H1 (cell line): ENCODE results near the gene KIF5A. TPM values are rescaled to one million over a fixed set of nuclear protein-coding genes. Genes with fewer than 3 reads are reported as not detected.
A peak's percentile ranks its signal among the peaks of the same experiment; 100 is the strongest.

Experiments used
- CTCF ChIA-PET: fragments of 300-600 bp; sonication (Branson Sonifier 250); formaldehyde crosslinking; loops from one replicate; lab custom pipeline; 2021; ENCODE audit not compliant: partially characterized antibody; lab: Charles Lee
- POLR2A ChIA-PET: fragments of 300-600 bp; sonication (Branson Sonifier 250); formaldehyde crosslinking; loops from one replicate; lab custom pipeline; 2021; ENCODE audit warnings: inconsistent platforms; ENCODE audit not compliant: partially characterized antibody; lab: Charles Lee
- DNase-seq, 2 experiments: peaks; one replicate each; pipeline versions ENCODE4 v3.0.0 to v3.0.0-alpha.2; 2010 to 2022; ENCODE audit warnings: low spot score in 2 of 2, low read depth in 1 of 2, mixed read lengths in 1 of 2
- FAIRE-seq: peaks from 2 replicates; lab custom pipeline; 2011; peaks lifted over from hg19 to GRCh38; lab: Jason Lieb, UNC
- H2AFZ ChIP-seq: 2 replicates; pipeline ENCODE4 v1.8.1; 2012; ENCODE audit warnings: low read length, inconsistent platforms
- H2AK5ac ChIP-seq: 2 replicates; pipeline ENCODE4 v1.6.1; 2013; ENCODE audit warnings: low read depth, low read length
- H2BK120ac ChIP-seq: replicated peaks from 2 replicates; pipeline ENCODE3; 2013; ENCODE audit warnings: low read depth, low read length, inconsistent platforms
- H2BK12ac ChIP-seq: 2 replicates; pipeline ENCODE4 v1.6.1; 2013; ENCODE audit warnings: low read depth, low read length
- H2BK15ac ChIP-seq: 2 replicates; pipeline ENCODE4 v1.6.1; 2013; ENCODE audit warnings: low read length
- H2BK20ac ChIP-seq: 2 replicates; pipeline ENCODE4 v1.6.1; 2013; ENCODE audit warnings: low read length
- H2BK5ac ChIP-seq: 2 replicates; pipeline ENCODE4 v1.6.1; 2013; ENCODE audit warnings: low read depth, low read length
- H3K14ac ChIP-seq: 2 replicates; pipeline ENCODE4 v1.6.1; 2013; ENCODE audit warnings: inconsistent platforms; ENCODE audit not compliant: insufficient read length
- H3K18ac ChIP-seq: 2 replicates; pipeline ENCODE4 v1.6.1; 2013; ENCODE audit warnings: low read length; ENCODE audit errors: extremely low read depth
- H3K23ac ChIP-seq: 2 replicates; pipeline ENCODE4 v1.6.1; 2013; ENCODE audit warnings: inconsistent platforms; ENCODE audit not compliant: insufficient read length
- H3K23me2 ChIP-seq: 2 replicates; pipeline ENCODE4 v1.6.1; 2013; ENCODE audit warnings: low read depth, low read length
- H3K27ac ChIP-seq: 2 replicates; pipeline ENCODE4 v1.6.1; 2011; ENCODE audit warnings: low read depth, low read length, inconsistent platforms
- H3K27me3 ChIP-seq, 4 experiments: replicated peaks in 1 of 4; 1 replicate in 1 of 4; 2 replicates in 3 of 4; pipeline versions ENCODE4 v1.6.1 to v1.8.1; 2011 to 2013; ENCODE audit warnings: low read length in 3 of 4, mild to moderate bottlenecking in 3 of 4, inconsistent platforms in 2 of 4, mixed read lengths in 2 of 4, moderate library complexity in 1 of 4; ENCODE audit not compliant: control insufficient read depth in 3 of 4, insufficient read depth in 3 of 4; ENCODE audit errors: extremely low read depth in 1 of 4
- H3K36me3 ChIP-seq, 4 experiments: 2 replicates each; pipeline versions ENCODE4 v1.6.1 to v1.8.1; 2011 to 2013; ENCODE audit warnings: mild to moderate bottlenecking in 4 of 4, low read length in 3 of 4, moderate library complexity in 2 of 4, control low read depth in 1 of 4, inconsistent platforms in 1 of 4; ENCODE audit not compliant: insufficient read depth in 4 of 4, control insufficient read depth in 2 of 4
- H3K4ac ChIP-seq: replicated peaks from 2 replicates; pipeline ENCODE3; 2013; ENCODE audit warnings: low read length, low read depth, mixed read lengths, inconsistent platforms; ENCODE audit not compliant: insufficient read length
- H3K4me1 ChIP-seq, 4 experiments: replicated peaks in 1 of 4; 1 replicate in 1 of 4; 2 replicates in 3 of 4; pipeline versions ENCODE4 v1.6.1 to v1.8.1; 2011 to 2013; ENCODE audit warnings: low read length in 3 of 4, inconsistent platforms in 2 of 4, mixed read lengths in 1 of 4; ENCODE audit not compliant: insufficient read depth in 4 of 4, control insufficient read depth in 3 of 4
- H3K4me2 ChIP-seq, 2 experiments: 2 replicates each; pipeline versions ENCODE4 v1.6.1 to v1.8.1; 2011 to 2013; ENCODE audit warnings: low read depth in 2 of 2, low read length in 2 of 2, control low read depth in 1 of 2, inconsistent platforms in 1 of 2, mild to moderate bottlenecking in 1 of 2; ENCODE audit not compliant: insufficient read depth in 1 of 2
- H3K4me3 ChIP-seq, 4 experiments: fragments of 200-600, 300-600 bp in 1 of 4; sonication (generic), shearing (Covaris generic), sonication (Bioruptor Twin) in 1 of 4; 2 replicates each; pipeline versions ENCODE4 v1.5.1 to v1.8.1; 2011 to 2016; ENCODE audit warnings: low read length in 4 of 4, low read depth in 3 of 4, control low read depth in 2 of 4, inconsistent platforms in 2 of 4, mild to moderate bottlenecking in 2 of 4, mixed read lengths in 1 of 4, moderate library complexity in 1 of 4; ENCODE audit not compliant: insufficient read depth in 2 of 4; ENCODE audit errors: extremely low read depth in 1 of 4
- H3K56ac ChIP-seq: replicated peaks from 2 replicates; pipeline ENCODE3; 2013; ENCODE audit warnings: low read depth, mild to moderate bottlenecking, mixed read lengths, low read length, inconsistent platforms; ENCODE audit not compliant: insufficient read length
- H3K79me1 ChIP-seq: 2 replicates; pipeline ENCODE4 v1.6.1; 2013; ENCODE audit warnings: low read depth, low read length, control low read depth
- H3K79me2 ChIP-seq, 2 experiments: 2 replicates each; pipeline versions ENCODE4 v1.6.1 to v1.8.1; 2012 to 2013; ENCODE audit warnings: low read length in 2 of 2, mild to moderate bottlenecking in 2 of 2, inconsistent platforms in 1 of 2; ENCODE audit not compliant: insufficient read depth in 2 of 2, control insufficient read depth in 1 of 2
- H3K9ac ChIP-seq, 4 experiments: replicated peaks in 1 of 4; 1 replicate in 1 of 4; 2 replicates in 3 of 4; pipeline versions ENCODE4 v1.6.1 to v1.8.1; 2011 to 2013; ENCODE audit warnings: low read depth in 3 of 4, low read length in 3 of 4, control low read depth in 2 of 4, mild to moderate bottlenecking in 2 of 4, moderate library complexity in 2 of 4, inconsistent platforms in 1 of 4; ENCODE audit errors: extremely low read depth in 1 of 4
- H3K9me3 ChIP-seq, 2 experiments: 2 replicates each; pipeline versions ENCODE4 v1.6.1 to v1.8.1; 2012 to 2013; ENCODE audit warnings: mild to moderate bottlenecking in 2 of 2, moderate library complexity in 2 of 2, control low read depth in 1 of 2, inconsistent platforms in 1 of 2, low read depth in 1 of 2, low read length in 1 of 2, mixed read lengths in 1 of 2; ENCODE audit not compliant: insufficient read depth in 2 of 2
- H4K20me1 ChIP-seq, 2 experiments: replicated peaks in 1 of 2; 2 replicates each; pipeline versions ENCODE3 to v1.8.1; 2011 to 2013; ENCODE audit warnings: inconsistent platforms in 2 of 2, low read length in 2 of 2, mild to moderate bottlenecking in 1 of 2; ENCODE audit not compliant: insufficient read depth in 2 of 2, control insufficient read depth in 1 of 2
- H4K5ac ChIP-seq: 2 replicates; pipeline ENCODE4 v1.6.1; 2013; ENCODE audit warnings: low read length, low read depth, mixed read lengths, inconsistent platforms; ENCODE audit not compliant: insufficient read length
- H4K8ac ChIP-seq: 2 replicates; pipeline ENCODE4 v1.8.0; 2013; ENCODE audit warnings: mild to moderate bottlenecking, moderate library complexity, low read length, inconsistent platforms; ENCODE audit not compliant: insufficient read depth; ENCODE audit errors: extremely low read depth
- H4K91ac ChIP-seq: replicated peaks from 2 replicates; pipeline ENCODE3; 2013; ENCODE audit warnings: low read length, mixed read lengths, inconsistent platforms; ENCODE audit not compliant: insufficient read length
- CBX5 ChIP-seq: fragments of 300-800, 300-1000 bp; sonication (generic); IDR thresholded peaks from 2 replicates; pipeline ENCODE4 v1.7.1; 2016; ENCODE audit warnings: antibody characterized with exemption, low read length, low read depth
- CTBP2 ChIP-seq: IDR thresholded peaks from 2 replicates; pipeline ENCODE4 v1.7.0; 2011; ENCODE audit warnings: borderline replicate concordance, mild to moderate bottlenecking, moderate library complexity, mixed read lengths, low read length; ENCODE audit not compliant: insufficient read depth, insufficient read length
- EZH2 ChIP-seq: fragments of 200-600 bp; sonication (generic); IDR thresholded peaks from 2 replicates; pipeline ENCODE4 v1.7.1; 2012; ENCODE audit warnings: low read depth, mild to moderate bottlenecking, moderate library complexity, low read length, inconsistent platforms; ENCODE audit not compliant: severe bottlenecking
- HDAC2 ChIP-seq, 2 experiments: fragments of 300-600 bp in 1 of 2; sonication (generic) in 1 of 2; IDR thresholded peaks; 2 replicates each; pipeline ENCODE4 v1.6.1; 2011 to 2012; ENCODE audit warnings: low read depth in 2 of 2, low read length in 2 of 2, mild to moderate bottlenecking in 2 of 2, moderate library complexity in 2 of 2, borderline replicate concordance in 1 of 2, inconsistent platforms in 1 of 2
- HDAC6 ChIP-seq: IDR thresholded peaks from one replicate; pipeline ENCODE4 v1.7.1; 2012; ENCODE audit warnings: low read depth, mild to moderate bottlenecking, inconsistent platforms, low read length, moderate library complexity
- KDM5A ChIP-seq: fragments of 200-600 bp; IDR thresholded peaks from 2 replicates; pipeline ENCODE4 v1.7.1; 2012; ENCODE audit warnings: mild to moderate bottlenecking, low read length, inconsistent platforms, mixed read lengths
- NANOG ChIP-seq: IDR thresholded peaks from 2 replicates; pipeline ENCODE4 v1.6.1; 2011; ENCODE audit warnings: low read length, low read depth, mild to moderate bottlenecking, inconsistent platforms; ENCODE audit not compliant: insufficient read depth, poor library complexity, severe bottlenecking
- RNF2 ChIP-seq: fragments of 200-900, 300-1000 bp; sonication (generic); IDR thresholded peaks from 2 replicates; pipeline ENCODE4 v1.7.1; 2016; ENCODE audit warnings: borderline replicate concordance, low read depth, mild to moderate bottlenecking, antibody characterized with exemption, low read length; ENCODE audit not compliant: poor library complexity, severe bottlenecking; ENCODE audit errors: missing control alignments
- SIN3A ChIP-seq, 2 experiments: IDR thresholded peaks in 1 of 2; conservative IDR thresholded peaks in 1 of 2; 2 replicates each; pipeline ENCODE4 v1.6.1; 2011 to 2012; ENCODE audit warnings: low read length in 2 of 2, improper control_type of control experiment in 1 of 2, low read depth in 1 of 2, mild to moderate bottlenecking in 1 of 2
- SIRT6 ChIP-seq: IDR thresholded peaks from one replicate; pipeline ENCODE4 v1.7.1; 2012; ENCODE audit warnings: low read length, inconsistent platforms
- WGBS, 2 experiments: shearing (Covaris generic) in 1 of 2; methylation state at CpG; one replicate each; pipeline versions ENCODE4 v1.1.6 to v1.1.7; 2013 to 2015; ENCODE audit warnings: low lambda C conversion rate in 2 of 2, mixed read lengths in 2 of 2, inconsistent platforms in 1 of 2, low coverage in 1 of 2, missing lambda C conversion rate in 1 of 2; ENCODE audit not compliant: insufficient replicate concordance in 2 of 2, insufficient coverage in 1 of 2, insufficient read length in 1 of 2; ENCODE audit errors: extremely low coverage in 1 of 2, missing lambda C conversion rate in 1 of 2; 5-methylcytosine and 5-hydroxymethylcytosine counted together
- polyA plus RNA-seq, 7 experiments: library from polyadenylated mRNA; depleted of rRNA in 3 of 7; stranded (reverse) in 5 of 7; unstranded in 2 of 7; fragments of >200 nt in 5 of 7; fragments of 200-250 nt in 2 of 7; gene quantifications; 1 replicate in 5 of 7; 2 replicates in 1 of 7; 4 replicates in 1 of 7; pipeline versions ENCODE4 v1.2.1 to v1.2.3, GENCODE V29; 2011 to 2013; ENCODE audit warnings: missing spikeins in 2 of 7, mixed read lengths in 2 of 7
- total RNA-seq: library from RNA; stranded (reverse); fragmentation: NEBNext Ultra II Directional; extraction: Animal tissue kit (Norgen Biotek cat#: 25700); gene quantifications from 2 replicates; pipeline ENCODE4 v1.2.1, GENCODE V29; 2021

The KIF5A gene
- total and polyA plus RNA-seq, 2 of the 8 experiments (the other 6 are each of a cell fraction or from before 2014, with no cell fraction given): 10.7 to 21.9 TPM

GRCh38 chr12:57612711-57613426 is 63.0 kb downstream of the KIF5A start:
- Histone ChIP-seq H2AK5ac (peak overlapping the region; percentile 24; the same call in 1 of the 2 replicates), H3K9ac (no peak overlapping the region), H3K36me3 (peaks cover 0 to 4% (median 0%) of the 10 kb centered on the region in 4 experiments; a peak in 2 of 8 replicates), H3K27ac (no peak overlapping the region), H3K79me2 (no peaks in the 10 kb centered on the region), H3K14ac (no peak overlapping the region), H2BK20ac (no peak overlapping the region), H2BK5ac (no peak overlapping the region), H3K79me1 (no peaks in the 10 kb centered on the region), H3K56ac (no peak overlapping the region)
- DNase-seq: no peak
- 85% methylated on average over 10 of the region's 10 CpGs; no CpG with 5 or more reads in 1 of the 2 experiments for WGBS, 2 experiments
- TF ChIP-seq SIRT6 (no peak), CBX5 (no peak), KDM5A (no peak), SIN3A (conservative IDR thresholded peaks at IDR 0.05 in 1 of 2, IDR thresholded peaks at IDR 0.05 in 1 of 2; ENCODE audit: low read depth in 1 of 2, low read length in 2 of 2) (no peak), HDAC2 (IDR thresholded peaks at IDR 0.05; ENCODE audit: borderline replicate concordance in 1 of 2, low read depth in 2 of 2, low read length in 2 of 2) (no peak), NANOG (no peak), HDAC6 (no peak), RNF2 (no peak), EZH2 (no peak), CTBP2 (no peak)
- TF ChIP-seq, all 59 proteins: peak for 0
- Histone ChIP-seq H2BK12ac (peak overlapping the region; percentile 75; the same call in 1 of the 2 replicates), H3K4me1 (peaks cover 8 to 17% (median 12%) of the 10 kb centered on the region in 4 experiments), H3K4me2 (peak overlapping the region in 1 of 2 experiments; percentile 97; a peak in 1 of 4 replicates), H3K27me3 (peaks cover 8 to 74% (median 62%) of the 10 kb centered on the region in 4 experiments), H3K9me3 (no peaks in the 10 kb centered on the region), H2AFZ (no peak overlapping the region), H4K8ac (no peak overlapping the region), H4K5ac (no peak overlapping the region), H4K20me1 (peaks cover 0 to 6% of the 10 kb centered on the region in 2 experiments), H2BK120ac (no peak overlapping the region), H3K4me3 (peak overlapping the region in 1 of 4 experiments; percentile 73; a peak in 1 of 8 replicates), H2BK15ac (no peak overlapping the region; the same call in 1 of the 2 replicates), H3K18ac (no peak overlapping the region; the same call in 1 of the 2 replicates), H3K23ac (no peak overlapping the region), H3K4ac (peak overlapping the region; percentile 35), H4K91ac (no peak overlapping the region), H3K23me2 (peaks cover 19% of the 10 kb centered on the region; the same call in 1 of the 2 replicates)
- ChIA-PET CTCF (interaction anchor here (0.9 to 12.5 kb wide), 7 partner anchors 8 to 129 kb away, joined by 3 to 124 read pairs (median 5); partner anchors contain the start of gene B4GALNT1), POLR2A (interaction anchor here (0.6 to 6.8 kb wide), 9 partner anchors 7 to 164 kb away, joined by 3 to 45 read pairs (median 3); partner anchors contain the start of genes DDIT3 and TSPAN31)
- FAIRE-seq: no peak
